Measurements from ENCODE around the gene LDHD.

- TF ChIP-seq CTCF (IDR thresholded peaks at IDR 0.05 in 4 of 5, conservative IDR thresholded peaks at IDR 0.05 in 1 of 5) = peak in 2 of 5 experiments; percentile 29 to 31
- no peak for TF ChIP-seq POLR2A (IDR thresholded peaks at IDR 0.05)
These were observed 54.2 kb downstream of the LDHD start for GRCh38 chr16:75062135-75062975.

Measured in gastrocnemius medialis (tissue), 4 donors.